ENCODE data around the gene STIM2.

Gene STIM2

GRCh38 chr4:27062256-27062655 is 201.6 kb downstream of the STIM2 start:
- no peak for DNase-seq
- Histone ChIP-seq H4K20me1 (ENCODE audit: insufficient read depth, low read length) (no peaks in the 10 kb centered on the region), H3K79me2 (ENCODE audit: low read length) (no peaks in the 10 kb centered on the region), H3K4me2 (ENCODE audit: low read depth, low read length) (no peak overlapping the region), H3F3A (ENCODE audit: insufficient read depth, low read length) (no peaks in the 10 kb centered on the region), H3K36me3 (replicated peaks; ENCODE audit: insufficient read depth, low read length) (no peaks in the 10 kb centered on the region), H3K9ac (ENCODE audit: low read length) (no peak overlapping the region), H3K9me2 (replicated peaks; ENCODE audit: insufficient read depth, low read length) (no peaks in the 10 kb centered on the region), H2AFZ (ENCODE audit: low read length) (no peak overlapping the region), H3K27me3 (replicated peaks; ENCODE audit: insufficient read depth, low read length) (no peaks in the 10 kb centered on the region), H3K27ac (ENCODE audit: low read length) (no peak overlapping the region), H3K4me1 (ENCODE audit: low read length) (no peaks in the 10 kb centered on the region), H3K4me3 (ENCODE audit: low read length) (no peak overlapping the region), H3K9me3 (replicated peaks; ENCODE audit: insufficient read depth, low read length) (no peaks in the 10 kb centered on the region)
- TF ChIP-seq EZH2phosphoT487 (IDR thresholded peaks at IDR 0.05; ENCODE audit: low read length), result no peak

DNA sequence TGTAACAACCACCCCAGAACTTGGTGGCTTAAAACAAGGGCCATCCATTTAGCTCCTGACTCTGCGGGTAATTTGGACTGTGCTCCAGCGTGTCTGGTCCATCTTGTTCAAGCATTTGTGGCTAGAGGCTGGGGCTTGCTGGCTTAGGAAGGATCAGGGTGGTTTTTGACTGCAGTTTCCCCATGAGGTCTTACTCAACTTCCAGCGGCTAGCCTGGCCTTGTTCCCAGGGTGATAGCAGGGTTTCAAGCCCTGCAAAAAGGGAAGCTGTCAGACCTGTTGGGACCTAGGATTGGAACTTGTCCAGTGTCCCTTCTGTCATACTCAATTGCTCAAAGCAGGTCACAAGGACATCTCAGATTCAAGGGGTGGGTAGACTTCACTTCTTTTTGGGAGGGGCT is 205.9 kb downstream of the STIM2 start:
- no peak for DNase-seq
- H3K4me2 ChIP-seq (ENCODE audit: low read depth, low read length), result no peak overlapping the region
- H2AFZ ChIP-seq (ENCODE audit: low read length), result no peak overlapping the region
- H3K27ac ChIP-seq (ENCODE audit: low read length), result no peak overlapping the region
- no peak overlapping the region for H3K4me3 ChIP-seq (ENCODE audit: low read length)
- no peak overlapping the region for H3K9ac ChIP-seq (ENCODE audit: low read length)
- H3F3A ChIP-seq (ENCODE audit: insufficient read depth, low read length), result no peaks in the 10 kb centered on the region
- no peaks in the 10 kb centered on the region for H4K20me1 ChIP-seq (ENCODE audit: insufficient read depth, low read length)
- H3K9me3 ChIP-seq (replicated peaks; ENCODE audit: insufficient read depth, low read length), result no peaks in the 10 kb centered on the region
- no peaks in the 10 kb centered on the region for H3K4me1 ChIP-seq (ENCODE audit: low read length)
- no peaks in the 10 kb centered on the region for H3K36me3 ChIP-seq (replicated peaks; ENCODE audit: insufficient read depth, low read length)
- H3K79me2 ChIP-seq (ENCODE audit: low read length), result no peaks in the 10 kb centered on the region
- TF ChIP-seq EZH2 (optimal IDR thresholded peaks at IDR 0.05; ENCODE audit: low read depth, low read length) (no peak), EZH2phosphoT487 (IDR thresholded peaks at IDR 0.05; ENCODE audit: low read length) (no peak), CTCF (IDR thresholded peaks at IDR 0.05; ENCODE audit: low read length) (no peak)
- H3K27me3 ChIP-seq (replicated peaks; ENCODE audit: insufficient read depth, low read length), result no peaks in the 10 kb centered on the region
- no peaks in the 10 kb centered on the region for H3K9me2 ChIP-seq (replicated peaks; ENCODE audit: insufficient read depth, low read length)

- no peaks in the 10 kb centered on the region for H3F3A ChIP-seq (ENCODE audit: insufficient read depth, low read length)
- H4K20me1 ChIP-seq (ENCODE audit: insufficient read depth, low read length), result no peaks in the 10 kb centered on the region
- TF ChIP-seq EZH2phosphoT487 (IDR thresholded peaks at IDR 0.05; ENCODE audit: low read length), result no peak
- TF ChIP-seq CTCF (IDR thresholded peaks at IDR 0.05; ENCODE audit: low read length), result no peak
- TF ChIP-seq EZH2 (optimal IDR thresholded peaks at IDR 0.05; ENCODE audit: low read depth, low read length), result no peak
- no peak overlapping the region for H3K4me2 ChIP-seq (ENCODE audit: low read depth, low read length)
- no peaks in the 10 kb centered on the region for H3K27me3 ChIP-seq (replicated peaks; ENCODE audit: insufficient read depth, low read length)
- H3K27ac ChIP-seq (ENCODE audit: low read length), result no peak overlapping the region
- DNase-seq, result no peak
- H3K4me3 ChIP-seq (ENCODE audit: low read length), result no peak overlapping the region
- H3K9me2 ChIP-seq (replicated peaks; ENCODE audit: insufficient read depth, low read length), result no peaks in the 10 kb centered on the region
- no peaks in the 10 kb centered on the region for H3K79me2 ChIP-seq (ENCODE audit: low read length)
- H3K36me3 ChIP-seq (replicated peaks; ENCODE audit: insufficient read depth, low read length), result no peaks in the 10 kb centered on the region
- H3K9me3 ChIP-seq (replicated peaks; ENCODE audit: insufficient read depth, low read length), result no peaks in the 10 kb centered on the region
- H2AFZ ChIP-seq (ENCODE audit: low read length), result no peak overlapping the region
- H3K9ac ChIP-seq (ENCODE audit: low read length), result no peak overlapping the region
- no peaks in the 10 kb centered on the region for H3K4me1 ChIP-seq (ENCODE audit: low read length)
Observed at GRCh38 chr4:27068151-27068867, 207.7 kb downstream of the STIM2 start.

All from MM.1S (cell line).